CD4-positive, alpha-beta T cell treated with Interferon gamma for 1 hour (primary cell): ENCODE data around the gene HAUS3.
"Not testable (repeated sequence)": the region's sequence is repeated elsewhere in the genome, so short reads cannot be mapped to it uniquely, and the experiment has no call there.

Experiments used
- DNase-seq: peaks from one replicate; pipeline ENCODE4 v3.0.0-alpha.2; 2020

HAUS3 gene

DNA sequence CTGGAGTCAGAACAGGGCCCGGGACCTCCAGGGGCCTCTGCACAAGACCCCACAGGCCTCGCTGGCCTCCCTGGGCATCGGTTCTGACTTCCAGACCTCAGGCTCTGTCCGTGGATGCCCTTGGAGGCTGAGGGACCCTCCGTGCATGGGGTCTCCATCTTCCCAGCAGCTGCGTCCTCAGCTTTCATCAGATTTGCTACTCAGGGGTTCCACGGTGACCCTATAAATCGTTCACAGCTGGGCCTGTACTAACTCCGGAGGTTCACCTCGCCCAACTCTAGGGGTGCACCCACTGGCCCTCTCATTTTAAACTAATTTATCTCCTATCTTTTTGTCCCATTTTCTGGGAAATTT, 33.1 kb upstream of the HAUS3 start:
- DNase-seq, result not testable (repeated sequence)

DNA sequence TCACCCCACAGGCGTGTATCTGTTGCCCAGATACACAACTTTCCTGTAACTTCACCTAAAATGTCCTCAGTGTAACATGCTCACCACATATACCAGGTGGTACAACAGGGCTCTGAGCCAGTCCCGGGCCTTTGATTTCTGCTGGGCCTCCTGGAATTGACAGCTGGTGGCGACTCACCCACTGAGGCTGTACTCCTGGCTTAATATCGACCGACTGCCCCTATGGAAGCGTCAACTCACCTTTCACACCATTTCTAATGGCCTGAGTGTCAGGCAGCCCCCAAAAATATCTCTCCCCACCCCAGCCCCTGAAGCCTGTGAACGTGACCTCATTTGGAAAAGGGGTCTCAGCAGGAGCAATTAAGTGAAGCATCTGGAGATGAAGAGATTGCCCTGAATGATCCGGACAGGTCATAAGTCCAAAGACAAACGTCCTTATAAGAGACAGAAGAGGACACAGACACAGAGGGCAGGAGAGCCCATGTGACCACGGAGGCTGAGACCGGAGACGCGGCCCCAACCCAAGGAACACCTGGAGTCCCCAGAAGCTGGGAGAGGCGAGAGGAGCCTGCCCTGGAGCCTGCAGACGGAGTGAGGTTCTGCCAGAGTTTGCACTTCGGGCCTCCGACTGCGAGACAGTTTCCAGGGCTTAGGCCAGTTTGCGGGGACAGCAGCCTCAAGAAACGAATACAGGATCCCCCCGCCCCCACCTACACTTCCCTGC, 32.6 kb upstream of the HAUS3 start:
- DNase-seq, result no peak

DNA sequence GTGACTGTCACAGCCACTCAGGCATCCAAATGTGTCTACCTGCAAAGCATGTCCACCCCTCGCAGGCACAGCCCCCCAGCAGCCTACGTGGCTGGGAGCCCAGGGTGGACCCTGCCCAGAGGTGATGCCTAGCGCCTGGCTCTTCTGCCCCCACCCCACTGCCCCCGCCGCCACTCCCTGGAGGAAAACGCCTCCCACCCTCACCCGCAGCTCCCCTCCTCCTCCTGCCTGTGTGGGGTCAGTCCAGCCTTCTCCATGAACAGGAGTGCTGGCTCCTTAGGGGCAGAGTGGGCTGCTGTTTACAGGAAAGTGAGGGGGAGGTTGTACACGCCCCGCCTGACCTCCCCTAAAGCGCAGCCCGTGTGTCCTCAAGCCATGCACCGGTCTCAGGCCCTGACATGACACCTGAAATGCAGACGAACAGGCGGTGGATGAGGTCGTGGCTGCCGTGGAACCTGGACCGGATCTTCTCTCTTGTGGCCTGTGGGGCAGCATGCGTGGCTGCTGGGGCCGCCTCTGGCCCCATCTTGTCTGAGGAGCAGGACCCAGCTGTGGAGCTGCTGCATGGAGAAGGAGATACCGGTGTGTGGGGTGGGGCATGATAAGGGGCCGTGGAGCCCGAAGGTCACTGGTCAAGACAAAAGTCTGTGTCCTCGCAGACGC, 31.9 kb upstream of the HAUS3 start:
- no peak for DNase-seq

DNA sequence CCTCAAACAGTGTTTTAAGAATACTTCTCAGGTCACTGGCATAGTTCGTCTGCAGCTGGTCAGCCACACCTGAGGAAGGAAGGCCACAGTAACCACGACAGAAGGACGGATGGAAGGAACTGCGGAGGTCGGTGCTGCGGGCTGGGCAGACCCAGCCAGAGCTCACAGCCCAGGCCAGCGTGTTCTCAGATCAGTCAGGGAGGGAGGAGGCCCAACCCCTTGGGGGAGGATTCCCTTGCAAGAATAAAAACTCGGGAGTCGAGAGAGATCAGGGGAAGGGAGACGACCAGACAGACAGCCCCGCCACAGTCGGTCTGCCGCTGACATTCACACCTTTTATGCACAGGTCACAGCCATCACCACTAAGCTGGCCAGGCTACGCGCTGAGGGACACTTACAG, 31.3 kb upstream of the HAUS3 start:
- DNase-seq, result no peak

DNA sequence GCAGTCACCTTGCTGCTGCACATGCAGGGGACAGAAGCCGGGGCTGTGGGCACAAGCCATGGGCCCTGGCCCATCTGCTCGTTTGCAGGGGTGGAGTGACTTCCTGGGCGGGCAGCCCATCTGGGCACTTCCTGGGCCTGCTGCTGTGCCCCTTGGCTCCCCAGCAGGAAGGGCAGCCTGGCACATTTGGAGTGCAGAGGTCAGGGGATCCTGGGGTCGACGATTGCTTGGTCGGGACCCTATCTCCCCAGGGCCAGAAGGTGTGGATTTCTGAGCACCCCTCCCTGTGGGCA, 30.9 kb upstream of the HAUS3 start:
- DNase-seq, result no peak

DNA sequence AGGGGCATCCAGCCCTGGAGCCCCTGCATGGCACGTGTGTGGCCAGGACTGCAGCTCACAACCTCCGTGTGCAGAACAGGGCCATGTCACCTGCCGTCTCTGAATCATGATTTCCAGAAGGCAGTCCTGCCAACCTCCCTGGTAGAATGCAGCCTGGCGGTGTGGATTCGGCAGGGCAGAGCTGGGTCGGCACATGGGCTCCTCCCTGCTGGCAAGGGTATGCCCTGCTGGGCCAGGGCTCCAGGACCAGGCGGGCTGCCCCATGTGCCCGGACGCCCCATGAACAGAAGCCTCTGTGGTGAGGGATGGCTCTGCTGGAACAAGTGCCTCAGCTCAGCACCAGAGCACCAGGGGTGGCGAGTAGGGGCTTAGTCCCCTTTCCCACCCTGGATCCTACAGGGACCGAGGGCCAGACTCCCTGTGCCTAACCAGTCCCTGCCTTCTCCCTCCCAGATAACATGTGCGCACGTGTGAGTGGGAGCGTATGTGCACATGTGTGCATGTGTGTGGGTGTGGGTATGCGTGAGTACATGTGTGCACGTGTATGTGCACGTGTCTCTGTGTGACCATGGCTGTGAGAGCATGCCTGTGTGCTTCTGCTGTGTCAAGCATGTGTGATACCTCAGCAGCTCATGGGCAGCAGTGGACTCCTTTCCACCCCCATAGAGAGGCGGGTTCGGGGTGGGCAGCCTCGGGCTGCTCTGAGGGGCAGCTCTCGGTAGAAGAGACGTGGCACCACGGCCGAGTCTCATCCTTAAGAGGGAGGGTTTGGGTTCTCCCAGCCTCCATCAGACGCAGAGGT, 30.3 kb upstream of the HAUS3 start:
- no peak for DNase-seq

DNA sequence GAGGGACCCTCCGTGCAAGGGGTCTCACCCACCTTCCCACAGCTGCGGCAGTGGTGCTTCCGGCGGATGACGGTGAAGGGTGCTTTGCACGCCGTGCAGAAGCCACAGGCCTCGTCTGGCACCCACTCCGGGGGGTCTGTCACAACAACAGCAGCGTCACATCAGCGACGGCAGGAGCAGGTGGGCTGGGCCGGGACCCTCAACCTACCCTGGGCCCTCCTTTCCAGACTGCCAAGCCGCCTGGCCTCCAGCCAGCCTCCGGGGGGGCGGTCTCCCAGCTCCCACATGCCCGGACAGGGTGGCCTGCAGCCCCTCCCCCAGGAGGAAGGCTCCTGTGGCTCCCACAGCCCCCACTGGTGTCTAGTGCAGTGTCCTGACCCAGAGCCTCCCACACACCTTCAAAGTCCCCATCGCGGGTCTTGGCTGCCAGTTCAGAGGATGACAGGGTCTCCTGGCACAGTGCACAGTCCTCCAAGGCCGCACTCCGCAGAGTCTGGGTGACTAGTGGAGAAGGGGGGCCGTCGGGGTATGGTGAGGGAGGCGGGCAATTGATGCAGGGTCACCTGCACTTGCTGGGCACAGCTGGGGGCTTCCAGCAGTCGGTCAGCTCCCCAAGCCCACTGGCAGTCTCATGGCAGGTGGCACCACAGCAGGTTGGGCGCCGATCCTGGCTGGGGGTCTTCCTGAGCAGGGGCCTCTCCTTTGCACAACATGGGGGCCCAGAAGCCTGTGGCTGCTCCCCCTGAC, 29.5 kb upstream of the HAUS3 start:
- no peak for DNase-seq

DNA sequence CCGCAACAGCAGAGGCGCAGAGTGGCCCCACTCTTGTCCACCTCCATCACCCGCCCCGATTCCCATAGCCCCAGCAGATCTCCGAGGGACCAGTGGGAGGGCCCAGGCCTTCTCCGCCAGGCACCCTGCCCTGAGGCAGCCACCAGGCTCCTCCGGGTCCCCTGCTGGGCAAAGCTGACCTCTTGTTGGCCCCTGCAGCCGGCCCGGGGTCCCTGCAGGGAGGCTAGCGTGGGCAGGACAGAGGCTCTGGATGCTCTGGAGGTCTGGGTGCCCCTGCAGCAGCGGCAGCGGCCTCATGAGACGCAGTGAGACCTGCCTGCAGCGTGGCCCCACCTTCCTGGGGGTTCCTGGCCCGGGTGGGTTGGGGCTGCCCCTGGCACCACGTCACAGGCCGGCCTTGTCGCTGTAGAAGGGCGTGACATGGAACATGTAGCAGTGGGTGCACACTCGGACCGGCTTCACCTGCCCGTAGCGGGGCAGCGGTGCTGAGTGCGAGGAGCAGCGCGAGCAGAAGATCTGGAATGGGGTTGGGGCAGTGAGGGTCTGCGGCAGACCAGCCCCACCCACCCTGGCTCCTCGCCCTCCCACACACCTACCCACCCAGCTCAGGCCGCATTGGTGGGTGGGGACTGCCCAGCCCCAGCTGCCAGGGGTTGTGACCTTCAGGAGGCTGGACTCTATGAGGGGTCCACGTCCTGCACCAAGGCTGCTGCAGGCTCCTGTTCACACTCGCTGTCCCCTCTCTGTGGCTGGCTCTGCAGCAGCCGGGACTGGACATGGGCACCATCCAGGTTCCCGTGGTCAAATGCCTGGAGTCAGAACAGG, 28.6 kb upstream of the HAUS3 start:
- DNase-seq, result no peak

DNA sequence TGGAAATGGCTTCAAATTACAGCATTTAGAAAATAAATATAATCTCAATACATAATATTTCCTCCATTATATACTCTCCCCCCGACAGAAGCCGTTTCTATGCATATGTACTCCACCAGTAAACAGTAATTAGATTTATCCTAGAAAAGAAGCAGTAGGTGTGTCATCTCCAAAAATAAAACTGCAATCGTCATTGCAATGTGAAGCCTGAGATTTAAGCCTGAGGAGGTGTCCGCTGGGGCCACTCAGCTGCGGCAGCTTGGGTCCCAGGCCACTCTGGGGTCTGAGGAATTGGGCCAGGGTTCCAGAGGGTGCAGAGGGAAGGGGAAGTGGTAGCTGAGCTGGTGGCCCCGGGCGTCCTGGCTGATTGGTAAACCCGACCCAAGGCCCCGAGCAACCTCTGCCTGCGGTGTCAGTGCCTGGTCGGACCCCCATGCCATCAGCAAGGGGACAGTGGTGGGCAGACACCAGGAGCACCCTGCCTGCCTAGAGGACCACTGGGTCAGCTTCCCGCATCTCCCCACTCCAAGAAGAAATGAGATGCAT, 27.8 kb upstream of the HAUS3 start:
- no peak for DNase-seq

DNA sequence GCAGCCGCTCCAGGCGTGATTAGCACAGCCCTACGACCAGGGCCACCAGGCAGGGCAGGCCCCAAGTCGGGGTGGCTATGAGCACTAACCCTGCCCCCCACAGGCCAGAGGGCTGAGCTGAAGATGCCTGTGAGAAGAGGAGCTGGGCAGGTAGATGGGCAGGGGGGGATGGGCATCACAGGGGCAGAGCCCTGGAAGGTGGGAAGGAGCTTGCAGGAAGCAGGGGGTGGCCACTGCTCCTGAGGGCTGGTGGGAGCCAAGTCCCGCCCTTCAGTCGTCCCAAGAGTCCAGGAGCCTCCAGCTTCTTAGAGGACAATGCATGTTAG, 27.2 kb upstream of the HAUS3 start:
- no peak for DNase-seq

DNA sequence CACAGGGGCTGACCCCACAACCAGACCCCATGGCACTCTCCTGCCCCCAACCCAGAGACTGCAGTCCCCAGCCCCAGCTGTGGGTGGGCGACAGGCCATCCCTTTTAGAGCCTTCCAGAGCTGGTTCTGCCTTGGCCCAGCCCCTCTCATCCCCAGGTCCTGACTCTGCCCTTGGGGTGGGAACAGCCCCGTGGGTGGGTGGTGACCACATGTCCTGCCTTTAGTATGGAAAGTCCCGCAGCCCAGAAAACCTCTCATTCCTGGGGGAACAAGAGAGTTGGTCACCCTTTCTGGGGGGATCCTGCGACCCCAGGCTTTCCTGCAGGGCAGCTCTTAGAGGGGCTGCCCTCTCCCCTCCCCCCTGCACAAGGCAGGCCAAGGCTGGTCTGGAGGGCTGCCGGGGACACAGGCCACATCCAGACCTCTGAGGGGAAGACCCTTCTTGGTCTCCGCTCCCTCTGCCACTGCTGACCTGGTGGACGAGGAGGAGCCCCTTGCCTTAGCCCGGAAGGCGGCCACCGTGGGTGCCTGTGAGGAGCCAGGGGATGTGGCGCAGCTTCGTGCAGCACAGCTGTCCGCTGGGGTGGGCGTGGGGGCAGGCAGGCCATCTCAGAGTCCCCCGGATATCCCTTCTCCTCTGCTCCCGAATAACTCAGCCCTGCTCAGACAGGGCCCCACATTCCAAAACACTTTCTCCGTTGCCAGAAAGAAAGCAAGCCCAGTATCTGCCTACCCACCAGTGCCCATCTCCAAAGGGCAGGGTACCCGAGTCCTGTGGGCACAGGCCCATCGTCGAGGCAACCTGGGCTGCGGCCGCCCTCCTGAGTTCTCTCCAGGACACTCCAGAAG, 26.7 kb upstream of the HAUS3 start:
- DNase-seq, result no peak

DNA sequence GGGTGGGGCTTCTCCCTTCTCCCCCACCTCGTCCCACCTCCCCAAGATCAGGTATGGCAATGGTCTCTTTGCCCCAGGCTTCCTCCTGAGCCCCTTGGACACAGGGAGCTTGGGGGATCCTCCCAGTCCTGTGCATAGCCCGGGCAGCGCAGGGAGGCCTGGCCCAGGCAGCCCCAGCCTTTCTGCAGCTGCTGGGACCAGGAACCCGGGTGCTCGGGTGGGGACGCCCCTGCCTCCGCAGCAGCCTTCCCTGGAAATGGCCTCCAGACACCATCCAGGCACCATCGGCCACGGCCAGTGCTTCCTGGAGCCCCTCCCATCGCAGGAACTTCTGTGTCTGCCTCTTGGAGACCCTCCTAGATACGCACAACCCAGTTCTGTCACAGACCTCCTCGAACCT, 25.9 kb upstream of the HAUS3 start:
- DNase-seq, result no peak

DNA sequence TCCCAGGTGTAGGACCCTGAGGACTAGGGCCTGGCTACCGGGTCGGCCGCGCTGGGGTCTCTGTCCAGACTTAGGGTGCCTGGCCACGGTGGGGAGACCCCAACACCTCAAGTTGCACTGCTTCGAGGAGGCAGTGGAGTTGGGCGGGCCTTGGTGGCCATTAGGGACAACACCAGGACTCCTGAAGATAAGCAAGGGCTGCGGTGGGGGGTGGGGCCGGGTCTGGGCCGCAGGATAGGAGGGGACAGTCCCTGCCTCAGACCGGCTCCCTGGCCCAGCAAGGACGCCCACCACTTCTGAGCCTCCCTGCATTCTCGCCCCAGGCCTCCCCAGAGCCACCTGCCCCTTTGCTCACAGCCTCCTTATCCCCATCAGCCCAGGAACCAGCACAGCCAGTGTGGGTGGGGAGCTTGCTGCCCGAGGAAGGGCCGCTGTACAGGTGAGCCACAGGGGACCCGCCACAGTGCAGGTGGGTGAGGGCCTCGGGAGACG, 25.4 kb upstream of the HAUS3 start:
- DNase-seq, result no peak

DNA sequence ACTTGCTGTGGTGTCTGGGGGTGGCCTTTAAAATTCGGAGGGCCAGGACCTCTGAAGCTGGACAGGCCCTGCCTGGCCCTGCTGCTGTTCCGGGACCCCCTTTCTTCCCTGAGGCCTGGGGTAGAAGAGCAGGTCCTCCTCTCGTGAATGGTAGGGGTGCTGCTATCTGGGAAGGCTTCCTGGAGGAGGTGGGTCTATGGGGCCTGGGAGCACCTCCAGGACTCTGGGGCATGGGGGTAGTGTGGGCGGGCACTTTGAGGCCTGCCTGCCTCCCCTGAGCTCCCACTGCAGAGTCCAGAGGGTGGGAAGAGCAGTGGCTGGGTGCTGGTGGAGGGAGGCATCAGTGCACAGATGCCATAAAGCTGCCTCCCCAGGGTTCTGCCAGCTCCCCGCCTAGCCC, 24.9 kb upstream of the HAUS3 start:
- DNase-seq, result no peak

DNA sequence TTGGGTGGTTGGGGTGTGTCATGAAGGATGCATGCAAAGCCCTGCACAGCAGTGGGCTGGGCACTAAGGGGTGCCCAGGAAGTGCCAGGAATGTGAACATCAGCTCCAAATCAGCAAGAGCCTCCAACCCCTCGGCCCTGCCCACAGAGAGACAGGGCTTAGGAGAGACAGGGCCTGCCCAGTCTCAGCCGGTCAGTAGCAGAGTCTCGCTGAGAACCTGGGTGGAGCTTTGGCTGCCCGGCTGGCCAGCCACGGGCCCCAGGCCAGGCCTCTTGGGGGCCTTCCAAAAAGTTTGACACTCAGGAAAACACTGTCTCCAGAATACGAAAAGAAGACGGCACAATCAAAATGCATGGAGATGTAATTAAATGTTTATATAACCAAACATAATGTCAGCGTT, 24.3 kb upstream of the HAUS3 start:
- no peak for DNase-seq

DNA sequence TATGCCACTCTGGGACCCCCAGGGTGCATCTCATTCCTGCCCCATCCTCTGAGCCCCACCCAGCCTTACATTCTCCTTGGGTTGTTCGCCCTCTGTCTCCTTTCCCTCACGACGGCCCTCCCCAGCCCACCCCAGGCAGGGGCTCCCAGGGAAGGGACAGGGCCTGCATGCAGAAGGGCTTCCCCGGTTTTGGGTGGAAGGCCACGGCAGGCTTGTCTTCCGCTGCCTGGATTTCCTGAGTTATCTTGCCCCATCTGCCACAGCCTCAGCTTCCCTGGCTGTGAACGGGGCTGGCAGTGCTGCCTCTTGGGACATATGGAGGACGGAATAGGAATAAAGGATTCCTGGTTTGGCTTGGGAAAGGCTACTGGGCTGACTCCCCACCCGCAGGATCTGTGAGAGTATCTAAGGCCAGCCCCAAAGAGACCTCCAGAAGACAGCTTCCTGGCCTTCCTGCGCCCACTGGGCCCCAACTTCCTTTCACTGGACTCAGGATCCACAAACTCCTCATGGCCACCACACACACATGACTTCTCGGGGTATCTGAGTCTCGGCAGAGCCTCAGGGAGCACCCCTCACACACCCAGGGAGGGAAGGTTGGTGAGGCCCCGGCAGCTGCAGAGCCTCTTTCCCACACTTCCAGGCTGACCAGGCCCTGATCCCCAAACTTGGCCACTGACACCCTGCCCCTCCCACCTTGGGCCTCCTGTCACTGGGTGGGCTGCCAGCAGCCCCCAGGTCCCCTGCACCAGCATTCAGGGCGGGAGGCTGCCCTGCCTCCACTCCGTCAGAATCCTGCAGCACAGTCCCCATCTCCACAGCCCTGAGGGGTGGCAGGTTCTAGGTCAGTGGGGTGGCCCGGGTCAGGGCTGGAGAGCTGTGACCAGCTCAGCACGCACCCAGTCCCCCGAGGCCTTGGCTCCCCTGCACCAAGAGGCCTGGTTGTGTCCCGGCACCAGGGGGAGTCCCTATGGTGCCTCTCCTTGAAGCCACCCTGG, 23.5 kb upstream of the HAUS3 start:
- DNase-seq, result no peak

DNA sequence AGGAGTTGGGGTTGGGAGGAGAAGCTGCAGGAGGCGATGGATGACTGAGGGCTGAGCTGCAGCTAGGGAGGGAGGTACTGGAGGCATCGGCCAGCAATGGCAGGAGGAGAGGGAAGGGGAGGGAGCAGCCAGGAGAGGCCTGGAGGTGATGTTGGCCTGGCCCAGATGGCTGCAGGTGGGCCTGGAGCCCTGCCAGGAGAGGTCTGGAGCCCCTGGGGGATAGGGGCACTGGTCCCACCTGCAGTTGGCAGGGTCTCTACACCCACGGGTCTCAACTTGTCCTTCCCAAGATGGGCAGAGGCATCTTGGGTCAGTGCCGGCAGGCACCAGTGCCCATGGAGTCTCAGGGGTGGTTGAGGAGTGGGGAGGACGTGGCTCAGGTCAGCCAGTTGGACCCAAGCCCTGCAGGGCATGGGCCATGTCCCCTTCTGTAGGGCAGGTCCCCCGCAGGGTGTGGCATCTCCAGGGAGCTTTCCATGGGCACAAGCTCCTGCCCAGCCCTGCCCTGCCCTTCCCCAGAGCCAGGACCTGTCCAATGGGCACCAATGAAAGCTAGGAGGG, 22.6 kb upstream of the HAUS3 start:
- DNase-seq, result no peak

DNA sequence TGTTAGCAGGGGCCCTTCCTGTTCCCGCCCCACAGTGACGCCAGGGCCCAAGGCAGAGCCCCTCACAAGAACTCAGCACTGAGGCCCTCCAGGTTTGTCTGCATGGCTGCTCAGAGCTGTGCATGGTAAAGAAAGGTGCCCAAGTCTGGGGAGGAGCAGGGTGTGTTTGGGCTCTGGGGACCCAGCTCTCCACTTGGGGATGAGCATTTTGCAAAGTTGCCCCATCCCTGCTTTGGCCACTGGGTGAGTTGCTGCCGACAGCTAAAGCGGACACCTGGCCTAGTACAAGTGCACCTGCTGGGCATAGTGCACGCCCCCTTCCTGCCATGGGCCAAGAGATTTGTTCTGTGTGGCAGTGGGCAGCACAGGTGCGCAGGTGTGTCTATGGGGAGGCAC, 22.0 kb upstream of the HAUS3 start:
- no peak for DNase-seq

DNA sequence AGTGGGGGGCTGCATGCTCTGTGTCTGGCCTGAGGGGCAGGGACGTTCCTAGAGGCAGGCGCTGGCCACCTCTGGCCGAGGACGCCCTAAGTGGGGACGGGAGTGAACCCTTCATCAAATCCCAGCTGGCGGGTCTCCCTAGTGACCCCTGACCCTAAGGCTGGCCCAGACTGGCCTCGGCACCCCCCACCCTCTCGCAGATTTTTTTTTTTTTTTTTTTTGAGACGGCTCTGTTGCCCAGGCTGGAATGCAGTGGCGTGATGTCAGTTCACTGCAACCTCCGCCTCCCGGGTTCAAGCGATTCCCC, 21.0 kb upstream of the HAUS3 start:
- DNase-seq, result no peak
